Measurements from ENCODE around the gene P2RY8. TPM values are rescaled to one million over a fixed set of nuclear protein-coding genes. Genes with fewer than 3 reads are reported as not detected.
"Not testable (repeated sequence)": the region's sequence is repeated elsewhere in the genome, so short reads cannot be mapped to it uniquely, and the experiment has no call there.

The P2RY8 gene
- total RNA-seq, 1 experiment from 2014 or later: 0.03 TPM

- not testable (repeated sequence) for H3K36me3 ChIP-seq (replicated peaks; ENCODE audit: control insufficient read depth, insufficient read depth, low read length); H3K4me3 ChIP-seq (ENCODE audit: insufficient read depth, low read depth, low read length); DNase-seq; H3K27me3 ChIP-seq (ENCODE audit: control insufficient read depth, insufficient read depth, low read length)
Measured at GRCh38 chrX:1447969-1448572, 88.9 kb downstream of the P2RY8 start.

- H3K27me3 ChIP-seq (ENCODE audit: control insufficient read depth, insufficient read depth, low read length); DNase-seq; H3K4me3 ChIP-seq (ENCODE audit: insufficient read depth, low read depth, low read length); H3K36me3 ChIP-seq (replicated peaks; ENCODE audit: control insufficient read depth, insufficient read depth, low read length): not testable (repeated sequence)
Measured at GRCh38 chrX:1446984-1447968, 89.7 kb downstream of the P2RY8 start.

GRCh38 chrX:1444561-1445500 is 92.2 kb downstream of the P2RY8 start:
- Histone ChIP-seq H3K36me3 (replicated peaks; ENCODE audit: control insufficient read depth, insufficient read depth, low read length) (peaks cover 9% of the 10 kb centered on the region), H3K27me3 (ENCODE audit: control insufficient read depth, insufficient read depth, low read length) (no peaks in the 10 kb centered on the region), H3K4me3 (ENCODE audit: insufficient read depth, low read depth, low read length) (no peak overlapping the region)
- no peak for DNase-seq

DNA sequence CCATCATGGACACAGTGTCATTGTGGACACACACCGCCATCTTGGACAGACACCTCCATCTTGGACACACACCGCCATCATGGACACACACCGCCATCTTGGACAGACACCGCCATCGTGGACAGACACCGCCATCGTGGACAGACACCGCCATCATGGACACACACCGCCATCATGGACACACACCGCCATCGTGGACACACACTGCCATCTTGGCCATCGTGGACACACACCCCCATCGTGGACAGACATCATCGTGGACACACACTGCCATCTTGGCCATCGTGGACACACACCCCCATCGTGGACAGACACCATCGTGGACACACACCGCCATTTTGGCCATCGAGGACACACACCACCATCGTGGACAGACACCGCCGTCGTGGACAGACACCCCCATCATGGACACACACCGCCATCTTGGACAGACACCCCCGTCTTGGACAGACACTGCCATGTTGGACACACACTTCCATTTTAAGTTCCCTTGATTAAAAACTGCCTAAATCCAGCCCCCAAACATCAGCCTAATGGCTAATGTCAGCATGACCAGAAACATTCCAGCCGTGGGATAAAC is 93.4 kb downstream of the P2RY8 start:
- H3K27me3 ChIP-seq (ENCODE audit: control insufficient read depth, insufficient read depth, low read length): no peaks in the 10 kb centered on the region
- H3K36me3 ChIP-seq (replicated peaks; ENCODE audit: control insufficient read depth, insufficient read depth, low read length): peaks cover 9% of the 10 kb centered on the region
- no peak for DNase-seq
- no peak overlapping the region for H3K4me3 ChIP-seq (ENCODE audit: insufficient read depth, low read depth, low read length)

- Histone ChIP-seq H3K36me3 (replicated peaks; ENCODE audit: control insufficient read depth, insufficient read depth, low read length) (peaks cover 7% of the 10 kb centered on the region), H3K4me3 (ENCODE audit: insufficient read depth, low read depth, low read length) (no peak overlapping the region), H3K27me3 (ENCODE audit: control insufficient read depth, insufficient read depth, low read length) (no peaks in the 10 kb centered on the region)
- DNase-seq: no peak
Measured at GRCh38 chrX:1442724-1443367, 94.1 kb downstream of the P2RY8 start.

GRCh38 chrX:1442016-1442665 is 94.8 kb downstream of the P2RY8 start:
- Histone ChIP-seq H3K27me3 (ENCODE audit: control insufficient read depth, insufficient read depth, low read length) (no peaks in the 10 kb centered on the region), H3K36me3 (replicated peaks; ENCODE audit: control insufficient read depth, insufficient read depth, low read length) (peaks cover 7% of the 10 kb centered on the region), H3K4me3 (ENCODE audit: insufficient read depth, low read depth, low read length) (no peak overlapping the region)
- DNase-seq: peak; percentile 30

- H3K4me3 ChIP-seq (ENCODE audit: insufficient read depth, low read depth, low read length): no peak overlapping the region
- DNase-seq: no peak
- H3K27me3 ChIP-seq (ENCODE audit: control insufficient read depth, insufficient read depth, low read length): no peaks in the 10 kb centered on the region
- H3K36me3 ChIP-seq (replicated peaks; ENCODE audit: control insufficient read depth, insufficient read depth, low read length): peaks cover 15% of the 10 kb centered on the region
Measured at GRCh38 chrX:1440506-1440905, 96.5 kb downstream of the P2RY8 start.

DNA sequence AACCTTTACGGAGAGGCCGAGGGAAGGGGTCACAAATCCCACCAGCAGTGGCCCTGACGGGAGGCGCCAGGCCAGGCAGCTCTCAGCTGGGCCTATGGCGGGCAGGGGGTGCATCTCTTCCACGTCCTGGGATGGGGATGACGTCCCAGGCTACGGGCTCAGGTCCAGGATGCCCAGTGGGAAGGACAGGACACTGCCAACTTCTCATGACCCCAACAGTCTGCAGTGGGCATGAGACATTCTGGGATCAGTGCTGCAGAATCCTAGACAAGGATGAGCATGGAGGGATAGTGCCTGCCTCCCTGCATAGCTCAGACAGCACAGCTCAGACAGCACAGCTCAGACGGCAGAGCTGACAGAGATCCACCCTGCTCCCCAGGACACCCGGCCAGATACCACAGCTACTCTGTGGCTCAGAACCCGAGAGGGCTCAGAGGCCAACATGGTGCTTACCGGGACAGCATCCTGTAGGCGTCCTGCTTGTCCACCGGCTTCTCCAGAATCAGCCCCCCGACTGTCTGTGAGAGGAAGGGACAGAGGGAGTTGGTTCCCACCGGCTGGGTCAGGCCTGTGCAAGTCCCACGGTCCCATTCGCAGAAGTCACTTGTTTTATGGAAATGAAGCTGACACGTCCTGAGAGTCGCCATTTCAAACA is 101.6 kb downstream of the P2RY8 start:
- DNase-seq: no peak
- Histone ChIP-seq H3K27me3 (ENCODE audit: control insufficient read depth, insufficient read depth, low read length) (no peaks in the 10 kb centered on the region), H3K4me3 (ENCODE audit: insufficient read depth, low read depth, low read length) (no peak overlapping the region), H3K36me3 (replicated peaks; ENCODE audit: control insufficient read depth, insufficient read depth, low read length) (peaks cover 20% of the 10 kb centered on the region)

- Histone ChIP-seq H3K36me3 (replicated peaks; ENCODE audit: control insufficient read depth, insufficient read depth, low read length) (peaks cover 20% of the 10 kb centered on the region), H3K27me3 (ENCODE audit: control insufficient read depth, insufficient read depth, low read length) (no peaks in the 10 kb centered on the region), H3K4me3 (ENCODE audit: insufficient read depth, low read depth, low read length) (no peak overlapping the region)
- DNase-seq: no peak
Measured at GRCh38 chrX:1434871-1435240, 102.1 kb downstream of the P2RY8 start.

- DNase-seq: no peak
- Histone ChIP-seq H3K27me3 (ENCODE audit: control insufficient read depth, insufficient read depth, low read length) (no peaks in the 10 kb centered on the region), H3K4me3 (ENCODE audit: insufficient read depth, low read depth, low read length) (no peak overlapping the region), H3K36me3 (replicated peaks; ENCODE audit: control insufficient read depth, insufficient read depth, low read length) (peaks cover 20% of the 10 kb centered on the region)
Measured at GRCh38 chrX:1433646-1434357, 103.2 kb downstream of the P2RY8 start.

GRCh38 chrX:1430451-1430850 is 106.5 kb downstream of the P2RY8 start:
- H3K4me3 ChIP-seq (ENCODE audit: insufficient read depth, low read depth, low read length): no peak overlapping the region
- no peaks in the 10 kb centered on the region for H3K27me3 ChIP-seq (ENCODE audit: control insufficient read depth, insufficient read depth, low read length)
- H3K36me3 ChIP-seq (replicated peaks; ENCODE audit: control insufficient read depth, insufficient read depth, low read length): peaks cover 26% of the 10 kb centered on the region
- DNase-seq: no peak

GRCh38 chrX:1427756-1428155 is 109.2 kb downstream of the P2RY8 start:
- Histone ChIP-seq H3K4me3 (ENCODE audit: insufficient read depth, low read depth, low read length) (no peak overlapping the region), H3K36me3 (replicated peaks; ENCODE audit: control insufficient read depth, insufficient read depth, low read length) (peaks cover 35% of the 10 kb centered on the region), H3K27me3 (ENCODE audit: control insufficient read depth, insufficient read depth, low read length) (no peaks in the 10 kb centered on the region)
- DNase-seq: peak; percentile 33

Measured in H7 (cell line).